WTC11 (cell line): ENCODE measurements around the gene PLCG1. TPM values are rescaled to one million over a fixed set of nuclear protein-coding genes. Genes with fewer than 3 reads are reported as not detected.

ENCODE experiments used
- ATAC-seq: fragments of 200-7000 bp; cut with Tn5 transposase; 2 replicates; pipeline ENCODE4 v1.10.0; 2021; ENCODE audit warnings: mild to moderate bottlenecking, moderate library complexity
- CTCF ChIA-PET: fragments of 300-600 bp; sonication (Branson Sonifier 250); formaldehyde crosslinking; loops from one replicate; lab custom pipeline; 2021; ENCODE audit warnings: antibody characterized with exemption; lab: Charles Lee
- POLR2A ChIA-PET: fragments of 350-600 bp; sonication (Branson Sonifier 250); formaldehyde crosslinking; loops from one replicate; lab custom pipeline; 2021; ENCODE audit warnings: antibody characterized with exemption; lab: Charles Lee
- DNase-seq: peaks from one replicate; pipeline ENCODE4 v3.0.0; 2021; ENCODE audit warnings: low spot score
- H3K27ac Mint-ChIP-seq: 2 replicates; pipeline ENCODE4 v1.8.0; 2021; ENCODE audit warnings: mixed read lengths
- H3K27me3 Mint-ChIP-seq: 2 replicates; pipeline ENCODE4 v1.8.0; 2021; ENCODE audit warnings: low read depth, mild to moderate bottlenecking, moderate library complexity, mixed read lengths
- H3K36me3 Mint-ChIP-seq: 2 replicates; pipeline ENCODE4 v1.8.0; 2021; ENCODE audit warnings: mixed read lengths
- H3K4me1 Mint-ChIP-seq: 2 replicates; pipeline ENCODE4 v1.8.0; 2022; ENCODE audit warnings: mixed read lengths
- H3K4me3 Mint-ChIP-seq: 2 replicates; pipeline ENCODE4 v1.8.0; 2021; ENCODE audit warnings: mild to moderate bottlenecking, moderate library complexity, mixed read lengths
- H3K9me3 Mint-ChIP-seq: 2 replicates; pipeline ENCODE4 v1.8.0; 2021; ENCODE audit warnings: mixed read lengths
- CBFB ChIP-seq: sonication (generic); formaldehyde crosslinking; IDR thresholded peaks from 2 replicates; pipeline ENCODE4 v1.8.1; 2022; ENCODE audit warnings: mild to moderate bottlenecking, low read depth, missing genetic modification reagents
- CTCF ChIP-seq: fragments of 200-600 bp; IDR thresholded peaks from 2 replicates; pipeline ENCODE4 v1.8.0; 2022; ENCODE audit warnings: antibody characterized with exemption
- EMX1 ChIP-seq: fragments of 250-450 bp; sonication (Bioruptor Pico); IDR thresholded peaks from 2 replicates; pipeline ENCODE4 v1.8.0; 2021; ENCODE audit warnings: mild to moderate bottlenecking
- FOXJ3 ChIP-seq: sonication (generic); formaldehyde crosslinking; IDR thresholded peaks from 2 replicates; pipeline ENCODE4 v1.9.0; 2021; ENCODE audit warnings: missing genetic modification reagents, mild to moderate bottlenecking, borderline replicate concordance
- FOXP1 ChIP-seq: sonication (generic); formaldehyde crosslinking; IDR thresholded peaks from 2 replicates; pipeline ENCODE4 v1.8.0; 2022; ENCODE audit warnings: missing genetic modification reagents, mild to moderate bottlenecking, moderate library complexity, borderline replicate concordance
- GRHL2 ChIP-seq: fragments of 250-450 bp; sonication (Bioruptor Pico); IDR thresholded peaks from 2 replicates; pipeline ENCODE4 v1.8.0; 2022; ENCODE audit warnings: mild to moderate bottlenecking, moderate library complexity; ENCODE audit not compliant: insufficient replicate concordance, severe bottlenecking
- IRF2 ChIP-seq: sonication (generic); formaldehyde crosslinking; IDR thresholded peaks from 2 replicates; pipeline ENCODE4 v1.8.0; 2022; ENCODE audit warnings: low read depth, missing genetic modification reagents, borderline replicate concordance
- JUN ChIP-seq: sonication (generic); formaldehyde crosslinking; IDR thresholded peaks from 2 replicates; pipeline ENCODE4 v1.8.0; 2023; ENCODE audit warnings: mild to moderate bottlenecking, missing genetic modification reagents
- KAT7 ChIP-seq: sonication (generic); formaldehyde crosslinking; IDR thresholded peaks from 2 replicates; pipeline ENCODE4 v1.8.1; 2023; ENCODE audit warnings: missing genetic modification reagents, mild to moderate bottlenecking, borderline replicate concordance
- PRRX2 ChIP-seq: fragments of 250-450 bp; sonication (Bioruptor Pico); IDR thresholded peaks from 2 replicates; pipeline ENCODE4 v1.8.0; 2021; ENCODE audit warnings: mild to moderate bottlenecking
- SMAD3 ChIP-seq: sonication (generic); formaldehyde crosslinking; IDR thresholded peaks from 2 replicates; pipeline ENCODE4 v1.8.0; 2022; ENCODE audit warnings: missing genetic modification reagents, mild to moderate bottlenecking, borderline replicate concordance
- SOX15 ChIP-seq: fragments of 250-450 bp; sonication (Bioruptor Pico); IDR thresholded peaks from 2 replicates; pipeline ENCODE4 v1.9.0; 2021; ENCODE audit warnings: mild to moderate bottlenecking
- TEAD4 ChIP-seq: sonication (generic); formaldehyde crosslinking; IDR thresholded peaks from 2 replicates; pipeline ENCODE4 v1.8.0; 2022; ENCODE audit warnings: mild to moderate bottlenecking, missing genetic modification reagents
- TP53 ChIP-seq: sonication (generic); formaldehyde crosslinking; IDR thresholded peaks from 2 replicates; pipeline ENCODE4 v1.8.1; 2023; ENCODE audit warnings: mild to moderate bottlenecking, missing genetic modification reagents
- ZNF281 ChIP-seq: sonication (generic); formaldehyde crosslinking; IDR thresholded peaks from 2 replicates; pipeline ENCODE4 v1.8.0; 2023; ENCODE audit warnings: mild to moderate bottlenecking, missing genetic modification reagents
- ZNF416 ChIP-seq: fragments of 250-450 bp; sonication (Bioruptor Pico); IDR thresholded peaks from 2 replicates; pipeline ENCODE4 v1.9.0; 2021; ENCODE audit warnings: mild to moderate bottlenecking, inconsistent platforms
- ZNF425 ChIP-seq: fragments of 250-450 bp; sonication (Bioruptor Pico); conservative IDR thresholded peaks from 2 replicates; pipeline ENCODE4 v1.9.0; 2021; ENCODE audit warnings: mild to moderate bottlenecking
- total RNA-seq: library from RNA; stranded (reverse); gene quantifications from 3 replicates; pipeline ENCODE4 v1.2.3, GENCODE V29; 2021
- TF ChIP-seq, protein P1 (sequence below): sonication (generic); formaldehyde crosslinking; IDR thresholded peaks from 2 replicates; pipeline ENCODE4 v1.8.0; 2023; ENCODE audit warnings: missing genetic modification reagents, mild to moderate bottlenecking, borderline replicate concordance
- TF ChIP-seq, protein P2 (sequence below): sonication (generic); formaldehyde crosslinking; conservative IDR thresholded peaks from 2 replicates; pipeline ENCODE4 v1.8.1; 2022; ENCODE audit warnings: mild to moderate bottlenecking, missing genetic modification reagents

The PLCG1 gene
- total RNA-seq, 1 experiment from 2014 or later = 201 TPM

GRCh38 chr20:41177636-41178035 is 40.3 kb downstream of the PLCG1 start (continued):
- TF ChIP-seq ZNF425 (CRISPR knock-in tag) = no peak
- TF ChIP-seq, all 79 proteins: peak for 0

- CTCF ChIA-PET = interaction anchor here (0.8 kb wide), 1 partner anchor 188 kb away, joined by 3 read pairs; no protein-coding TSS in a partner anchor
- TF ChIP-seq, protein P1, sequence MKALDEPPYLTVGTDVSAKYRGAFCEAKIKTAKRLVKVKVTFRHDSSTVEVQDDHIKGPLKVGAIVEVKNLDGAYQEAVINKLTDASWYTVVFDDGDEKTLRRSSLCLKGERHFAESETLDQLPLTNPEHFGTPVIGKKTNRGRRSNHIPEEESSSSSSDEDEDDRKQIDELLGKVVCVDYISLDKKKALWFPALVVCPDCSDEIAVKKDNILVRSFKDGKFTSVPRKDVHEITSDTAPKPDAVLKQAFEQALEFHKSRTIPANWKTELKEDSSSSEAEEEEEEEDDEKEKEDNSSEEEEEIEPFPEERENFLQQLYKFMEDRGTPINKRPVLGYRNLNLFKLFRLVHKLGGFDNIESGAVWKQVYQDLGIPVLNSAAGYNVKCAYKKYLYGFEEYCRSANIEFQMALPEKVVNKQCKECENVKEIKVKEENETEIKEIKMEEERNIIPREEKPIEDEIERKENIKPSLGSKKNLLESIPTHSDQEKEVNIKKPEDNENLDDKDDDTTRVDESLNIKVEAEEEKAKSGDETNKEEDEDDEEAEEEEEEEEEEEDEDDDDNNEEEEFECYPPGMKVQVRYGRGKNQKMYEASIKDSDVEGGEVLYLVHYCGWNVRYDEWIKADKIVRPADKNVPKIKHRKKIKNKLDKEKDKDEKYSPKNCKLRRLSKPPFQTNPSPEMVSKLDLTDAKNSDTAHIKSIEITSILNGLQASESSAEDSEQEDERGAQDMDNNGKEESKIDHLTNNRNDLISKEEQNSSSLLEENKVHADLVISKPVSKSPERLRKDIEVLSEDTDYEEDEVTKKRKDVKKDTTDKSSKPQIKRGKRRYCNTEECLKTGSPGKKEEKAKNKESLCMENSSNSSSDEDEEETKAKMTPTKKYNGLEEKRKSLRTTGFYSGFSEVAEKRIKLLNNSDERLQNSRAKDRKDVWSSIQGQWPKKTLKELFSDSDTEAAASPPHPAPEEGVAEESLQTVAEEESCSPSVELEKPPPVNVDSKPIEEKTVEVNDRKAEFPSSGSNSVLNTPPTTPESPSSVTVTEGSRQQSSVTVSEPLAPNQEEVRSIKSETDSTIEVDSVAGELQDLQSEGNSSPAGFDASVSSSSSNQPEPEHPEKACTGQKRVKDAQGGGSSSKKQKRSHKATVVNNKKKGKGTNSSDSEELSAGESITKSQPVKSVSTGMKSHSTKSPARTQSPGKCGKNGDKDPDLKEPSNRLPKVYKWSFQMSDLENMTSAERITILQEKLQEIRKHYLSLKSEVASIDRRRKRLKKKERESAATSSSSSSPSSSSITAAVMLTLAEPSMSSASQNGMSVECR (CRISPR knock-in tag) = no peak
- TF ChIP-seq SMAD3 (CRISPR knock-in tag) (no peak), SOX15 (no peak), ZNF425 (CRISPR knock-in tag) (no peak), IRF2 (CRISPR knock-in tag) (no peak), EMX1 (CRISPR knock-in tag) (no peak), KAT7 (CRISPR knock-in tag) (no peak), CBFB (CRISPR knock-in tag) (no peak), GRHL2 (CRISPR knock-in tag) (no peak)
Measured at GRCh38 chr20:41178495-41178894, 41.2 kb downstream of the PLCG1 start.

DNA sequence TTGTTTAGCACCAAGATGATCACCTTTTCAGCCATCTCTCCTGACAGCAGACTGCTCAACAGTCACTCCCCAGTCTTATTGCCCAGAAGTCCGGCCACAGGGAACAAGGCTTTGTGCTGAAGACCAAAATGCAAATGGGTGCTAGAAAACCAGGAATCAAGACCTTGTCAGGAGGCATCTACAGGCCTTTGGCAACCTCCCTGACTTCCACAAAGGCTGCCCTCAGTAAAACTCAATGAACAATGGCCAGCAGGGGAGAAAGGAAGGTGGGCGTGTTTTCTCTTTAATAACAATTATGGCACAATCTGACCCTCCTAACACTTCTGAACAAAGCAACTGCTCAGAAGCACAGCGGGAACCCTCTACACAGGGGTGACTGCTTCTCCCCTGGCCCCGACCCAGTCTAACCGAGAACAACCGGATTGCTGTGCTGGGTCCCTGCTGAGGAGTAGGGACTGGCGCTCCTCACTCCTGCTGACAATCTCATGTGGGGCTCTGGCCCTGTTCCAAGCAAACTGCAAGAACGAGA is 41.6 kb downstream of the PLCG1 start:
- Mint-ChIP-seq H3K27me3 (no peaks in the 10 kb centered on the region), H3K36me3 (peaks cover 22% of the 10 kb centered on the region), H3K9me3 (no peaks in the 10 kb centered on the region), H3K27ac (peak overlapping the region; percentile 78), H3K4me3 (no peak overlapping the region), H3K4me1 (peaks cover 13% of the 10 kb centered on the region)
- ATAC-seq = peak; percentile 22
- DNase-seq = peak; percentile 9
- ChIA-PET POLR2A (no interaction called here), CTCF (interaction anchor here (3.8 kb wide), 1 partner anchor 161 kb away, joined by 17 read pairs; the partner anchor contains the start of gene LPIN3)
- no peak for TF ChIP-seq CBFB (CRISPR knock-in tag)
- TF ChIP-seq TP53 = no peak
- no peak for TF ChIP-seq CTCF
- TF ChIP-seq PRRX2 = no peak
- no peak for TF ChIP-seq ZNF281 (CRISPR knock-in tag)
- no peak for TF ChIP-seq FOXJ3 (CRISPR knock-in tag)
- TF ChIP-seq FOXP1 = no peak
- TF ChIP-seq ZNF416 (CRISPR knock-in tag) = no peak
- TF ChIP-seq IRF2 (CRISPR knock-in tag) = no peak
- TF ChIP-seq TEAD4 (CRISPR knock-in tag) = no peak
- TF ChIP-seq, protein P2, sequence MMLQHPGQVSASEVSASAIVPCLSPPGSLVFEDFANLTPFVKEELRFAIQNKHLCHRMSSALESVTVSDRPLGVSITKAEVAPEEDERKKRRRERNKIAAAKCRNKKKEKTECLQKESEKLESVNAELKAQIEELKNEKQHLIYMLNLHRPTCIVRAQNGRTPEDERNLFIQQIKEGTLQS (CRISPR knock-in tag) = no peak
- no peak for TF ChIP-seq JUN (CRISPR knock-in tag)

More at GRCh38 chr20:41178495-41178894, 41.2 kb downstream of the PLCG1 start:
- Mint-ChIP-seq H3K9me3 (no peaks in the 10 kb centered on the region), H3K27ac (peak overlapping the region; percentile 78; the same call in 1 of the 2 replicates), H3K27me3 (no peaks in the 10 kb centered on the region), H3K4me1 (peaks cover 13% of the 10 kb centered on the region), H3K36me3 (peaks cover 27% of the 10 kb centered on the region), H3K4me3 (no peak overlapping the region)
- POLR2A ChIA-PET = no interaction called here
- no peak for ATAC-seq
- DNase-seq = no peak
